IPS-18a (cell line): Measurements from ENCODE around the gene RSPH10B.
"Not testable (repeated sequence)": the region's sequence is repeated elsewhere in the genome, so short reads cannot be mapped to it uniquely, and the experiment has no call there.

ENCODE experiments used
- H3K27ac ChIP-seq: one replicate; pipeline ENCODE4 v1.5.1; 2013; ENCODE audit warnings: low read length
- H3K27me3 ChIP-seq: one replicate; pipeline ENCODE4 v1.6.1; 2013; ENCODE audit warnings: mild to moderate bottlenecking, low read length; ENCODE audit not compliant: control insufficient read depth, insufficient read depth
- H3K36me3 ChIP-seq: one replicate; pipeline ENCODE4 v1.6.1; 2013; ENCODE audit warnings: low read depth, low read length; ENCODE audit not compliant: control insufficient read depth
- H3K4me1 ChIP-seq: one replicate; pipeline ENCODE4 v1.6.1; 2013; ENCODE audit warnings: low read depth, low read length; ENCODE audit not compliant: control insufficient read depth
- H3K4me3 ChIP-seq: one replicate; pipeline ENCODE4 v1.5.1; 2013; ENCODE audit warnings: low read length
- H3K9ac ChIP-seq: one replicate; pipeline ENCODE4 v1.6.1; 2013; ENCODE audit warnings: mild to moderate bottlenecking, low read length, moderate library complexity
- H3K9me3 ChIP-seq: one replicate; pipeline ENCODE4 v1.6.1; 2013; ENCODE audit warnings: low read depth, low read length; ENCODE audit not compliant: control insufficient read depth

RSPH10B gene

DNA sequence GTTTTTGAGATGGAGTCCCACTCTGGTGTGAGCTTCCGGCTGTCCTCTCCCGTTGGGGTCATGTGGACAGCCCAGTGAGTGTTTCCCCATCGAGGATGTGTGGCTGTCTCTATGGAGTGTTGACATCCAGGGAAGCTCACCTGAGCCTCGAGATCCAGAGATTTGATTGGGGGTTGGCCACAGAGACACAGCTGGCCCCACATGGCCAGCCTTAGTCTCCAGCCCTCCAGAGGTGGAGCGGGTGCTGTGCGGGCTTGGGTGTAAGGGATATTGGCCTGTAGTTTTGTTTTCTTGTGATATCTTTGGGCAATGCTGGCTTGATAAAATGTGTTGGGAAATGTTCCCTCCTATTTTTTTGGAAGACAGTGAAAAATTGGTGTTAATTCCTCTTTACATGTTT lies 54.0 kb downstream of the RSPH10B start:
- H3K27me3 ChIP-seq, H3K9me3 ChIP-seq, H3K4me3 ChIP-seq, H3K27ac ChIP-seq, H3K9ac ChIP-seq, H3K4me1 ChIP-seq, H3K36me3 ChIP-seq: not testable (repeated sequence)

DNA sequence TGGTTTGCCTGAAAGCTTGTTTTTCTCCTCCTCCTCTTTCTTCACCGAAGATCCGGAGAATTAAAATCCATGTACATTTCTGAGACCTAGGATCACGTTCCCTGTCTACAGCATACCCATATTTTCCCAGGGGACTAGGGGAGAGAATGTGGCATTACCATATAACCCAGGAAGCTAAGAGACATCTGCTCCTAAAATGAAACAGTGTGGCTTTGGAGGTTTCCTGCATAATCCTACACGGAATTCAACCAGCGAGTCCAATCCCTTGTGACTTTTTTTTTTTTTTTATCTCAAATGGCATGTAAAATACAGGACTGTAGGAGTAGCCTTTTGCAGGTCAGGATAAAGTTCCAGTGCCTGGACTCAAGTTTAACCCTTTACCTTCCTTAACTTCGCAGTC lies 61.7 kb downstream of the RSPH10B start:
- H3K36me3 ChIP-seq, H3K27me3 ChIP-seq, H3K27ac ChIP-seq, H3K4me1 ChIP-seq, H3K9ac ChIP-seq, H3K4me3 ChIP-seq, H3K9me3 ChIP-seq: not testable (repeated sequence)

DNA sequence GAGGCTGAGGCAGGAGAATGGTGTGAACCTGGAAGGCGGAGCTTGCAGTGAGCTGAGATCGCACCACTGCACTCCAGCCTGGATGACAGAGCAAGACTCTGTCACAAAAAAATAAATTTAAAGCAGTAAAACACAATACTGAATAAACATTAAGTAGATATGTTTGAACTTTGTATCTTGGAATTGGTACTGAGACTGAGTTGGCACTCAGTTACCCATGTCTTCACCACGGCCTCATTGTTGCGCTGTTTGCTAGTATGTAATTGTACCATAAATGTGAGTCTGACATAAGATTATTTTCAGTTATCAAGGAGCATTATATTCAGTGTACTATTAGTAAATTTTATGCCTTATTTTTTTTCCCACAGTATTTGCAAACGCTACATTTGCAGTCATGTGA lies 65.8 kb downstream of the RSPH10B start:
- H3K4me3 ChIP-seq, H3K9ac ChIP-seq, H3K27ac ChIP-seq, H3K36me3 ChIP-seq, H3K4me1 ChIP-seq, H3K27me3 ChIP-seq, H3K9me3 ChIP-seq: not testable (repeated sequence)

DNA sequence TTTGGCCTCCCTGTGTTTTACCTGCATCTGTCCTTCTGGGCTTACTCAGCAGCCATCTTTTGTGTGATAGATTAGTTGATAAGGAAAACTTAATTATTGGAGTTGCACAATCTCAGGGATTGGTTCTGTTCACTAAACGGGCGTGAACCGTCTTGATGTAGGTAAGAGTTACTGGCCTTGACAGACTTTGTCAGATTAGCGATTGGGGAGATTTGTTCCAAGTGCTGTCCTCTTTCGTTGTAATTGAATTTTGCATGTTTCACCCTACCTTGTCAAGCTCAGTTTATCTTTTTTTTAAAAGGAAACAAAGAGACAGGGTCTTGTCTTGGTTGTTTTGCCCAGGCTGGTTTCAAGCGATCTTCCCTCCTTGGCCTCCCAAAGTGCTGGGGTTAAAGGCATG lies 67.5 kb downstream of the RSPH10B start:
- H3K4me1 ChIP-seq, H3K4me3 ChIP-seq, H3K27me3 ChIP-seq, H3K9ac ChIP-seq, H3K27ac ChIP-seq, H3K36me3 ChIP-seq, H3K9me3 ChIP-seq: not testable (repeated sequence)

DNA sequence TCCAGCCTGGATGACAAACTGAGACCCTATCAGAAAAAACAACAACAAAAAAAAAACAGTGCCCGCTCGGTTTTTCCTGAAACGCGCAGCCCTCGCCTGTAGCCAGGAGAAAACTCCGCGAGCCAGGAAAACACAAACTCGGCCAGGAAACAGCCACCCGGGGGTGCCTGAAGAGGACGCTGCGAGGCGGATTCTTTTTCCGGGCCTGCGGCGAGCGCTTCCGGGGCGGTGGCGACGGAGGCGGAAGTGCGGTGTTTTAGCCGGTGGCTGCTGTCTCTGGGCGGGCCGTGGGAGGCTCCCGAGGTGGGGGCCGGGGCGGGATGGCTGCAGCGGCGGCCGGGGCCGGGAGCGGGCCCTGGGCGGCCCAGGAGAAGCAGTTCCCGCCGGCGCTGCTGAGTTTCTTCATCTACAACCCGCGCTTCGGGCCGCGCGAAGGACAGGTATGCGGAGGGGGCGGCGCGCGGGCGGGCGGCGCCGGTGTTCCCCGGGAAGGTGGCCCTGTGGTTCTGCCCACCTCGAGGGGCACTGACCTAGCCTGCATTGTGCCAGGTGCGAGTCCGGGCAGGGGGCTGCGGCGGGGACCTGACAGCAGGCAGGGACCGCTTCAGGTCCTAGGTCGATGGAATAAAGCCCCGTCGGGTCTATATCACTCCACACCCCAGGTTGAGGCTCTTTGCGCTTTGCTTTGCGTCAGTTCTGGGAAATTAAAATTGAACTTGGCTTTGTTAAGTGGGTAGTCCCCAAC lies 71.8 kb downstream of the RSPH10B start, which contains the start of gene CCZ1:
Gene CCZ1, plus strand, starts transcription at position 254 of the 745 bp plus-strand sequence. Its CDS starts 67 bp downstream, at position 321.
- H3K27ac ChIP-seq, H3K4me1 ChIP-seq, H3K36me3 ChIP-seq, H3K9me3 ChIP-seq, H3K9ac ChIP-seq, H3K27me3 ChIP-seq: not testable (repeated sequence)
- H3K4me3 ChIP-seq: peak within 1 kb of the TSS; percentile 37

DNA sequence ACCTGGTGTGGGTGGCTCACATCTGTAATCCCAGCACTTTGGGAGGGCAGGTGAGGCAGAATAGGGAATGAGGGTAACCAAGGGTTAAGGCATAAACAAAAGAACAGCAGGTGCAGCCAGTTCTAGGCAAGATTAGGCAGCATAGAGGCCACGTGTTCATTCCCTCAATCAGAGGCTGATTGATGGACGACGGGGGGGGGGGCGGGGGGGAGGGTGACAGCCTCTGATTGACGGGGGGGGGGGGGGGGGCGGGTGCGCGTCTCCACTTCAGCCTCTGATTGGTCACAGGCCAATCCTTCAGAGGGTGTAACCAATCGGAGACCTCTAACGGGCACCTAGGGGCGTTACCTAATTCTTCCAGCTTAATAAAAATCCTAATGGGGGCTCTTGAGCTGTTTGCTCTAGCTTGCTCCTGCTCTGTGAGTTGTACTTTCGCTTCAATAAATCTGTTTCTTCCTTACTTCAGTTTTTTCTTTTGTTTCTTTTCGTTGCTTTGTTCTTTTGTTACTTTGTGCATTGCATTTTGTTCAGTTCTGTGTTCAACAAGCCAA lies 73.0 kb downstream of the RSPH10B start:
- H3K9ac ChIP-seq, H3K9me3 ChIP-seq, H3K27me3 ChIP-seq, H3K27ac ChIP-seq, H3K4me1 ChIP-seq, H3K36me3 ChIP-seq: not testable (repeated sequence)
- H3K4me3 ChIP-seq: peak overlapping the region; percentile 24

DNA sequence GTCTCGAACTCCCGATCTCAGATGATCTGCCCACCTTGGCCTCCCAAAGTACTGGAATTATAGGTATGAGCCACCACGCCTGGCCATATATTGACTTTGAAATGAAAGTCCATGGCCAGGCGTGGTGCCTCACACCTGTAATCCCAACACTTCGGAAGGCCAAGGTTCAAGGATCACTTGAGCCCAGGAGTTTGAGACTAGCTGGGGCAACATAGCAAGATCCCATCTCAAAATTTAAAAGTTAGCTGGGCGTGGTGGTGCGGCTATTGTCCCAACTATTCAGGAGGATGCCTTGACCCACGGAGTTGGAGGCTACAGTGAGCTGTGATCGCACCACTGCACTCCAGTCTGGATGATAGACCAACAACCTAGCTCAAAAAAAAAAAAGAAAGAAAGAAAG lies 78.0 kb downstream of the RSPH10B start:
- Histone ChIP-seq H3K27me3 (no peaks in the 10 kb centered on the region), H3K27ac (no peak overlapping the region), H3K4me1 (no peaks in the 10 kb centered on the region), H3K4me3 (no peak overlapping the region), H3K36me3 (no peaks in the 10 kb centered on the region), H3K9me3 (no peaks in the 10 kb centered on the region), H3K9ac (no peak overlapping the region)

DNA sequence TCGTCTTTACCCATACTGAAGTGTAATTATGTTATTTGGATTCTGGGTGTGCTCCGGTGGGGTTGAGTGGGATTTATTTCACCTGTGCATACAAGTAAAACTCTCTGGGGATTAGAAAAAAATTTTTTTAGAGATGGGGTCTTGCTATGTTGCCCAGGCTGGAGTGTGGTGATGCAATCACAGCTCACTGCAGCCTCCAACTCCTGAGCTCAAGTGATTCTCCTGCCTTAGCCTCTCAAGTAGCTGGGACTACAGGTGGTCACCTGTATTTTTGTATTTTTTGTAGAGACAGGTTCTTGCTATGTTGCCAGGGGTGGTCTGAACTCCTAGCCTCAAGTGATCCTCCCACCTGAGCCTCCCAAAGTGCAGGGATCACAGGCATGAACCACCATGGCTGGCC lies 80.2 kb downstream of the RSPH10B start:
- not testable (repeated sequence) for H3K27ac ChIP-seq, H3K9me3 ChIP-seq, H3K36me3 ChIP-seq, H3K9ac ChIP-seq, H3K4me1 ChIP-seq, H3K27me3 ChIP-seq, H3K4me3 ChIP-seq

DNA sequence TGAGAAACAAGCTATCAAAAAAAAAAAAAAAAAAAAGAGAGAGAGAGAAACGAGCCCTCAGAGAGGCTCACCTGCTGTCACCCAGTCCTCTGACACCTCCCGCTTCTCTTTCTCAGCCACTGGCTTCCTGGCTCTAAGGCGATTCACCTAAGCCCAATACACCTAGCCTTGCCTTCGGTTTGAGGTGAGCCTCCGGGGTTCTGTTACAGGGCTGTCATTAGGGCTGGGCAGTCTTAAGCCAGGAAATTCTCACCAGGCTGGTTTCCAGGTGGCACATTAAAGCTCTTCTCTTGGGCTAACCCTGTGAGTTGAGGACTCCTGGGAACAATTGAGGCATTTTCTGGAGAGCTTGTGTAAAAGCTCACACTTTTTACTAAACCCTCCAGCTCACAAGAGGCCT lies 82.5 kb downstream of the RSPH10B start:
- H3K36me3 ChIP-seq, H3K4me1 ChIP-seq, H3K4me3 ChIP-seq, H3K9ac ChIP-seq, H3K27ac ChIP-seq, H3K9me3 ChIP-seq, H3K27me3 ChIP-seq: not testable (repeated sequence)

DNA sequence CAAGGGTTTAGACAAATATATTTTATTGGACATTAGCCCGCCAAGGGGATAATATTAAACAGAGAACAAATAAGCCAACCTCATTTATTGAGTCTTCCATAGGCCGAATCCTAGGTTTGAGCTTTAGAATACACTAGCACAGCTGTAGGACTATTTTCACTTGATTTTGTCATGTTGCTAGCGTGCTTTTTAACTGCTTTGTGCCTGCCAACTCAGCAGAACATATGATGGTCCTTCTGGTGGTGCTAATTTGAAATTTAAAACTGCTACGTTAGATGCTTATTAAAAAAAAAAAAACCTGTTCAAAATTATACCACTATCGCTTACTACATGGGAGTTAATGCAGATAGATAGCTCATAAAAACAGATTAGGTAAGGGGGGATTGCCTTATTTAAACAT lies 86.1 kb downstream of the RSPH10B start:
- H3K27ac ChIP-seq, H3K36me3 ChIP-seq, H3K4me1 ChIP-seq, H3K9ac ChIP-seq, H3K4me3 ChIP-seq, H3K27me3 ChIP-seq, H3K9me3 ChIP-seq: not testable (repeated sequence)

DNA sequence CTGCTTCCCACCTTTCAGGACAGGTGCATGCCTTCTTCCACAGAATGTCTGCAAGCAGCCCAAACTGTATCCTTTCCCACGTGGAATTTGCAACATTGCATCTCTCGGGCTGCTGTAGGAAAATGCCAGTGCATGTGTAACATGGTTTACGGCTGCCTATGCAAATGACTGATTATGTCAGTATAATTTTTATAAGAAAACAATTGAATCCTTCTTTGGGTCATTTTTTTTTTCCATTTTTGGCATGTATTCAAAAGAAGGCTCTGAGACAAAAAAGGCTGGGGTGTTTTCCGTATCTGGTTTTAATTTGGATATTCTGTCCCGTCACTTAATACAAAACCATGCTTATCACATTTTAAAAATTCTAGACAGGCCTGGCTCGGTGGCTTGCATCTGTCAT lies 90.4 kb downstream of the RSPH10B start:
- H3K27ac ChIP-seq, H3K4me3 ChIP-seq, H3K9ac ChIP-seq, H3K27me3 ChIP-seq, H3K36me3 ChIP-seq, H3K9me3 ChIP-seq, H3K4me1 ChIP-seq: not testable (repeated sequence)

DNA sequence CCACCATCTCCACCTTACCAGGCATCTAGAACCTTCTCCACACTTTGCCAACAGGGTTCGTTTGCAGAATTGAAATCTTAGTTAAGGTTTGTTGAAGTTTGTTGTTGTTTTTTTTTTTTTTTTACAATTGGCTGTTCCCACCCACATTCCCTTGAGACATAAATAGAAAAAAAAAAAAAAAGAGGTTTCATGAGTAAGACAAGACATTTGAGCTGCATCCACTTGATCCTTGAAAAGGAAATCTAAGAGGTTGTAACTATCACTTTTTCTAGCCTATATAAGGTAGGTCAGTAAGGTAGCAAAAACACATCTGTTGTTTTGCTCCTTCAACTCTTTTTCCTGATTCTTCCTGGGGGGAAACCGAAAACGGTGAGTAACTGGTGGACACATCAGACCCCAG lies 90.9 kb downstream of the RSPH10B start:
- H3K36me3 ChIP-seq, H3K9ac ChIP-seq, H3K27ac ChIP-seq, H3K9me3 ChIP-seq, H3K27me3 ChIP-seq, H3K4me1 ChIP-seq, H3K4me3 ChIP-seq: not testable (repeated sequence)
